NCI-H748 treated with DMSO at 0.1 percent for 48 hours (cell line): ENCODE results near the gene SCGN.

ENCODE experiments used
- DNase-seq: peaks from one replicate; lab custom pipeline; 2025; lab: John Stamatoyannopoulos, UW

SCGN gene

DNA sequence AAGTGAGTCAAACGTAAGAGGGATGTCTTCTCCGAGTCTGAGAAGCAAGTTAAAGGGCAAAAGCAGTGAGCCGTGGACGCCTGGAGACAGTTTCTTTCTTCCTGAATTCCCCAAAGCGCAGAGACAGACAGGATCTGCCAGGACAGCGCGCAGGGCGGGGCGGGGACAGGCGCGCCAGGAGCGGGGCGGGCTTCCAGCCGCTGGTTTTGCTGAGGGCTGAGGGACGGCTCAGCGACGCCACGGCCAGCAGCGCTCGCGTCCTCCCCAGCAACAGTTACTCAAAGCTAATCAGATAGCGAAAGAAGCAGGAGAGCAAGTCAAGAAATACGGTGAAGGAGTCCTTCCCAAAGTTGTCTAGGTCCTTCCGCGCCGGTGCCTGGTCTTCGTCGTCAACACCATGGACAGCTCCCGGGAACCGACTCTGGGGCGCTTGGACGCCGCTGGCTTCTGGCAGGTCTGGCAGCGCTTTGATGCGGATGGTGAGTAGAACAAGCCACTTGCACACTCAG, at the start of gene SCGN:
SCGN (plus strand) TSS at position 209 of the 509 bp plus-strand sequence; CDS start at position 398, 189 bp downstream.
- DNase-seq, result no peak

GRCh38 chr6:25602674-25602982, 49.4 kb upstream of the SCGN start:
- DNase-seq, result no peak

- DNase-seq, result no peak
Measured at GRCh38 chr6:25603251-25603650, 48.8 kb upstream of the SCGN start.

GRCh38 chr6:25606151-25606550, 45.9 kb upstream of the SCGN start:
- no peak for DNase-seq

DNA sequence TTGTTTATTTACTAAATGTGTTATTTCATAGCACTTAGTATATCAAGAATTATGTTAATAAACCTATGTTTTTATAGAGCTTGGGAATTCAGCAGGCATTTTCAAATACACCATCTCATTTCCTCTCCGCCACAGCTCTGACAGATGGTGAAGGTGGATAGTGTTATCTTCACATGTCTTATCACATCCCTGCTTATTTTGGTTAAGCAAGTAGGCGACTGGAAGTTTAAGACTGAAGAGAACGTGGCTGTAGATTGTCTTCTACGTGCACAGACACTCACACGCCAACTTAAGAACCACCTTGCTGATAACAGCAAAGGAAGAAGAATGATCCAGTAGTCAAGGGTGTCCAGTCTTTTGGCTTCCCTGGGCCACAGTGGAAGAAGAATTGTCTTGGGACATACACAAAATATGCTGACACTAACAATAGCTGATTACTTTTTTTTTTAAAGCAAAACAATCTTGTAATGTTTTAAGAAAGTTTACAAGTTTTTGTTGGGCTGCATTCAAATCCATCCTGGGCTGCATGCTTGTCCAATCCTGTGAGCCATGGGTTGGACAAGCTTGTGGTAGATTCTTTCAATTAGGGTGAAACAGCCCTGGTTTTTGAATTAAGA, 43.3 kb upstream of the SCGN start:
- DNase-seq, result no peak

- no peak for DNase-seq
Measured at GRCh38 chr6:25612666-25613065, 39.3 kb upstream of the SCGN start.

- no peak for DNase-seq
Measured at GRCh38 chr6:25613415-25613814, 38.6 kb upstream of the SCGN start.

GRCh38 chr6:25614052-25614451, 38.0 kb upstream of the SCGN start:
- no peak for DNase-seq

GRCh38 chr6:25615471-25615870, 36.5 kb upstream of the SCGN start:
- no peak for DNase-seq

DNA sequence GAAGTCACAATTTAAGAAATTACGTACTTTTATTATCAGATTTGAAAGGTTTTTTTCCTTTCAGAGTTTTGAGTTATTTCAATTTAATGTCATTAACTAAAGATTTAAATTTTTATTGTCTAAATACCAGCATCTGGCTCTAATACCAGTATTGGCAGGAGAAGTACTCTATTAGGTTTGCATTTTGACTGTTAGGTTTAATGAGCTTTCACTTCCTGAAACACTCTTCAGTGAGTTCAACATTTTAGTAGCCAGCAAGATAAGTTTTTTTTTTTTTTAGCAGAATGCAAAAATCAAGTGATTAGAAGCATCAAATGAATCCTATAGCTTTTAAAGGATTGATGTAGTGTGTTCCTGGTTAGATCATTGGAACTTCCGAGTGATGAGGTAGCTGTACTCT, 34.0 kb upstream of the SCGN start:
- no peak for DNase-seq

- no peak for DNase-seq
Measured at GRCh38 chr6:25619217-25619616, 32.8 kb upstream of the SCGN start.

DNA sequence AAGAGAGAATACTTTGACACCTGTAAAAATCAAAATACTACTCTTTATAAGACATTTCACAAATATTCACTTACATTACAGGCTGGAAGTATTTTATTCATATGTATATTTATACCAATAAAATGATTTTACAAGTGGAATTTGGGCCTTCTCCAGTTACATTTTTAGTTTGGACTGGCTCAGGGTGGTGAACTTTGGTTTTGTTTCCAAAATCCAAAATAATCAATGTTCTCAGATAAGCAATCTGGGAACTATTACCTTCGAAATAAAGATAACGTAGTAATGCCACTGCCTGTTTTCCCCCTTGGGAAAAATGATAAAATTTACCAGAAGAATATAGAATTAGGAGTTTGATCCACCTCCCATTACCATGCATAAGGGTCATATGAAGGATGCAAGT, 31.6 kb upstream of the SCGN start:
- no peak for DNase-seq

DNA sequence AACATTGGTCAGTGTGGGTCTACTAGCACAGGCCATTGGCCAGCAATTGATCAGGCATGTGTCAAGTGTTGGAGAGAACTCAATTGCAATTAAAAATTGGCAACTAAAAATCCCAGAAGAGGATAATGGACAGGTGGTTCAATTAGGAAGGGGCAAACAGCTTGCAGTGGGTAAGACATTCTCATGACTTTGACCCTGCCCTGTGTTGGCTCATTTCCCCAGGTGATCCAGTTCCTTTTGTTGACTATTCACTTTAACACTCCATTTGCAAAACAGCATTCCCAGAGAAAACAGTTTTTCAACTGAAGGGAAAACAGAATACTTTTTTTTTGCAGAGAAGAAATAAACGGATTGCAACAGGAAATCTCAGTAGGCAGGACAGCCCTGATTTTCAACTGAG, 28.9 kb upstream of the SCGN start:
- peak; percentile 49 for DNase-seq

DNA sequence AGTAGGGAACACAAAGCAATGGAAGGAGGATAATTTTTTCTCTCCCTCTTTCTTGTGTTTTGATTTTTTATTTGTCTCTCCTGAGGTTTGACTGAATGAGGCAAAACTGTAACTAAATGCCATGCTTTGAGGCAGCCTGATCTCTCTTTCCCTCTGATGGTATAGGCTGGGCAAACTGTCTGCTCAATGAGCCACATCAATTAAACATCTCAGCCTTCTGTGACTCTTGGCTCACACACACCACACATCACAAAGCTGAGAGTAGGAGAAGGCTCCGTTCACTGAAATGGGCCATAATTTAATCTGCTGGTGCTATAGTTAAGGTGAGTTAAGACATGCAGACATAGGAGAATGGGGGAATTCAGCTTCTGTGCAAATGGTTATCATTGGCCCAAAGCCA, 28.1 kb upstream of the SCGN start:
- peak; percentile 68 for DNase-seq

- no peak for DNase-seq
Measured at GRCh38 chr6:25627001-25627400, 25.0 kb upstream of the SCGN start.

GRCh38 chr6:25628471-25629197, 23.4 kb upstream of the SCGN start:
- DNase-seq, result peak; percentile 96

GRCh38 chr6:25629198-25629576, 22.8 kb upstream of the SCGN start:
- DNase-seq, result no peak

GRCh38 chr6:25630508-25631278, 21.3 kb upstream of the SCGN start:
- DNase-seq, result no peak

GRCh38 chr6:25635886-25636317, 16.1 kb upstream of the SCGN start:
- peak; percentile 27 for DNase-seq

DNA sequence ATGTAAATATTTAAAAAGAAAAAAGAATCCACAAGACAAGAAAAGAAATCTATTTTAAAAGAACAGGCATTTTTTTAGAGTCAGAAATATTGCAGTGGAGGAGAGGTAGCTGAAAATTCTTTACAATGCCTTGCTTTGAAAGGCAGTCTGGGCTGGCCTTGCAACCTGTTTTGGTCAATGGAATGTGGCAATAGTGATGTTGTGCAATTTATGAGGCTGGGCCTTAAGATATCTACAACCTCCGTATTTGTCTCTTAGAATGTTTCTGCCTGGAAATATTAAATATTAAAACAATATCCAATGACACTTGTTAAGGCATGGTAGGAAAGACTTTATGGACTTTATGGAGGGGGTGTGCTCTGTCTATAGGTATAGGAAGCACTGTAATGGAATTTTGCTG, 14.8 kb upstream of the SCGN start:
- no peak for DNase-seq

DNA sequence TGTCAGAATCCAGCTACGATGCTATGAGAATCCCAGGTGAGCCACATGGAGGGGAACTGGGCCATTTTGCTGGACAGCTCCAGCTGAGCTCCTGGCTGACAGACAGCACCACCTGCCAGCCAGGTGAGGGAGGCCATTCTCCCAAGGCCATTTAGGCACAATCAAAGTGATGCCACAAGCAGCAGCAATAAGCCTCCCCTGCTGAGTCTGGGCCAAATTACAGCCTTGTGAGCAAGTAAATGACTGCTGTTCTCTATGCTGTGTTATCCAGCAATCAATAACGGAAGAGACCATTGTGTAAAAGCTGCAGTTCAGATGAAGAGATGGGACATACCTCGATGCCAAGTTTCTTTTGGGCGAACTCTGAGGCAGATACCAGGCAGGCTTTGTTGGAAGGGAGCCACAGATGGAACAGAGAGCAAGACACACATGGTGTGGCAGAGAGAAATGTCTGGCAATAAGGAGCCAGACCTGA, 14.0 kb upstream of the SCGN start:
- DNase-seq, result peak; percentile 89

DNA sequence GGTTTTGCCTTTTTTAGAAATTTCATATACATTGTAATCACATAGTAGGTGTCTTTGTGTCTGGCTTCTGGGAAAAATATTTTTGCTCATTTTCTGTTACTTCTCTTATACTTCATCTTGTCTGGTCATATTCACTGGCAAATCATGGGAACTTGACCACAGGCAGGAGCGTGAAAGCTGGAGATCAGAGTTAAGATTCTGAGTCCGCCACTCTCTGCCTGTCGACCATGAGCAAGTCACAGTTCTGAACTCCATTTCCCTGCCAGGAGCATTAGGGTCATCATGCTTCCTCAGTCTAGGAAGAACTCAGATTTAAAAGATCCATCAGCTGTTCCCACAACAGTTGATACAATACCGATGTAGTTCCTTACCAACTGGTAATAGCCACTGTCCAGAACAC, 12.4 kb upstream of the SCGN start:
- no peak for DNase-seq

DNA sequence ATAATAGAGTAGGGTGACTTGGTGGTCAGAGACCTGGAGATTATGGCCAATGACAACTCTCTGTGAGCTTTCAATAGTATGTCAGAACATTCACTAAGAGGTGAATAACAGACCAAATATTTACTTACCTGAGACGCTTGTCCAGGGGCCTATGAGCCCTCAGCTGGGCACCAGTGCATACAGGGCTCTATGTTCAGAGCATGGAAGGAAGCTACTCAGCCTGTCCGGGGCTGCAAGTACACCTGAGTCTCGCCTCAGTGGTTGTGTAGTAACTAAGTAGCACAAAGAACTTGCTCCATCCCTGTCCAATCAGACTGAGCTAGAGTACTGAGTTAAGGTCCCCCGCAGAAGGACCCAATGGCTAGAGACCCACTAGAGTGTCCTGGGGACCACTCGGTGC, 11.6 kb upstream of the SCGN start:
- DNase-seq, result peak; percentile 33
